ENCODE data around the gene ARF3. TPM values are rescaled to one million over a fixed set of nuclear protein-coding genes. Genes with fewer than 3 reads are reported as not detected.
"Not testable (repeated sequence)": the region's sequence is repeated elsewhere in the genome, so short reads cannot be mapped to it uniquely, and the experiment has no call there.

The ARF3 gene
- total and polyA plus RNA-seq, 8 donors: 29.5 to 96.0 (median 52.4) TPM

- H3K27me3 ChIP-seq: no peaks in the 10 kb centered on the region
- no peak for ATAC-seq
- 78 to 89% methylated on average over 3 of the region's 3 CpGs for WGBS, 2 donors
- H3K9me3 ChIP-seq: no peaks in the 10 kb centered on the region
- peak overlapping the region in 1 of 4 donors; percentile 98 for H3K4me3 ChIP-seq
- intact Hi-C loops (cut with DNase I): no loop called here
- DNase-seq: no peak
- no peak overlapping the region for H3K27ac ChIP-seq
- no peak for FAIRE-seq
- H3K36me3 ChIP-seq: no peaks in the 10 kb centered on the region
- H3K4me1 ChIP-seq: peaks cover 0 to 8% (median 0%) of the 10 kb centered on the region in 3 donors
- no peak for TF ChIP-seq CTCF (IDR thresholded peaks at IDR 0.05)
Observed at GRCh38 chr12:48923117-48923516, 34.2 kb downstream of the ARF3 start.

DNA sequence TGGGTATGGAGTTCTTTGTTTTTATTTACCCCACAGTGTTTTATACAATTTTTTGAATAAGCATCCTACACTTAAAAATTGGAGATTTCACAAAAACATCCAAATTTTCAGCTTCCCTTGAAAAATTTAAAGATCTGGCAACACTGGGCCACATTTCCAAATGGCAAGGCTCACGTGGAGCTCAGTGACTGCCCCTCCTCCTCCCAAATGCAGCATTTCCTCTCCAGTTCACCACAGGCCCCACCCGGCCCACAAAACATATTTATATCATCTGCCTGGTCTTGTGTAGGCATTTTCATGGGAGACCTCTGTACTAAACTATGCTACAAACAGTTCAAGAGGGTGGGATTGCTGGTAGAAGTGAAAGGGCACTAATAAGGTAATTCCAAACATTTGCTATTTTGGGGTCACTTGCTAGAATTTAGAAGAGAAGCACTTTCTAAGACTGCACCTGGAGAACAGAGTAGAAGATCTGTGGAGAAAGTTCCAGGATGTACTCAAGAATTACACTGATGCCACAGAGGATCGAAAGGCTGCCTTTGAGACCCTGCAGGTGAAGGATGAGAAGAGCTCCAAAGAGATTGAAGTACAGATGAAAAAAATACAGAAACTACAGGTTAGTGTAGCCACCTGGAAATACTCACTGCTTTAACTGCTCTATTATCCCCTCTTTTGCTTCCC is 39.3 kb downstream of the ARF3 start:
- no peaks in the 10 kb centered on the region for H3K4me1 ChIP-seq
- ATAC-seq: no peak
- intact Hi-C loops (cut with DNase I): no loop called here
- H3K4me3 ChIP-seq: no peak overlapping the region
- no peak for DNase-seq
- FAIRE-seq: no peak
- WGBS, 2 donors: 76 to 80% methylated on average over 3 of the region's 3 CpGs
- no peaks in the 10 kb centered on the region for H3K9me3 ChIP-seq
- H3K27ac ChIP-seq: no peak overlapping the region
- TF ChIP-seq CTCF (IDR thresholded peaks at IDR 0.05): no peak
- H3K27me3 ChIP-seq: no peaks in the 10 kb centered on the region
- no peaks in the 10 kb centered on the region for H3K36me3 ChIP-seq

DNA sequence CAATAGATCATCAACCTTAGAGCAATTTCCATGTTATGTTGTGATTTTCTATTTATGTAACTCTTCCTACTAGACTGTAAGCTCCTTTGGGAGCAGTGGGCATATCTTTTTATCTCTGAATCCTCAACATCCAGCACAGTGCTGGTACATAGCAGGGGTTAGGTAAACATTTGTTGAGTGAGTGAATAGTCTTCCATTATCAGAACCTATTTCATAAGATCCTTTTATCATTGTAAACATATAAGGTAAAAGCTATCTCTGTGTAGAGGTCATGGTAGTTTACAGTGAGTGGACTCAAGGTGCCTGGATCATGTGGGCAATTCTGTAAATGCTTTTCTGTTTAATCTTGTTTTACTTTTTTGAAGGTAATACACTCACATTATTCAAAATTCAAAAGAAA is 47.1 kb downstream of the ARF3 start:
- TF ChIP-seq CTCF (IDR thresholded peaks at IDR 0.05): no peak
- FAIRE-seq (no peak), ATAC-seq (peak in 1 of 4 donors; percentile 8), DNase-seq (no peak)
- Histone ChIP-seq H3K36me3 (no peaks in the 10 kb centered on the region), H3K9me3 (no peaks in the 10 kb centered on the region), H3K27me3 (no peaks in the 10 kb centered on the region), H3K4me1 (peaks cover 3 to 20% (median 7%) of the 10 kb centered on the region in 3 donors), H3K27ac (peak overlapping the region in 1 of 4 donors; percentile 0), H3K4me3 (no peak overlapping the region)
- intact Hi-C loops (cut with DNase I): no loop called here

- DNase-seq; H3K9me3 ChIP-seq; H3K4me3 ChIP-seq; ATAC-seq; H3K27me3 ChIP-seq; intact Hi-C loops (cut with DNase I); FAIRE-seq; H3K36me3 ChIP-seq: not testable (repeated sequence)
- Histone ChIP-seq H3K4me1 (peaks cover 3 to 23% (median 7%) of the 10 kb centered on the region in 3 donors), H3K27ac (peak overlapping the region in 1 of 4 donors; percentile 0)
- WGBS, 2 donors: 85 to 99% methylated on average over 6 to 11 of the region's 11 CpGs
Observed at GRCh38 chr12:48909698-48910097, 47.6 kb downstream of the ARF3 start.

DNA sequence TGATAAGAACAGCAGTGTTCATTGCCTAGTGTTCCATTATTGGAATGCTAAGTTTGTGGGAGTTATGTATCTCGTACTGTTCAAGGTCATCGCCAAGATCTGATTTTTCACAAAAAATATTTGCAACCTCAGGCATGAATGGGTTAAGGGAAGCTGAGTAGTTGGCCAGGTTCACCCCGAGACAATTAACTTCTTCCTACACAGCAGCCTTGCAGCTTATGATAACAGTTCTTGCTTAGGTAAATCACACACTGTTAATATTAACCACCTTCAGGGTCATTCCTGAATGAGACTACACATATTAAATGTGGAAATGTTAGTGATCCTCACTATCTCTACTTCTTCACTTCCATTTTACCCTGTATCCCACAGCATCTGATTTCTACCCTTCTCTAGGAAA is 50.0 kb downstream of the ARF3 start:
- H3K36me3 ChIP-seq: no peaks in the 10 kb centered on the region
- peak; percentile 53 to 86 (median 73) for ATAC-seq
- DNase-seq: no peak
- H3K9me3 ChIP-seq: no peaks in the 10 kb centered on the region
- no peak for FAIRE-seq
- H3K4me3 ChIP-seq: no peak overlapping the region
- TF ChIP-seq CTCF (IDR thresholded peaks at IDR 0.05): no peak
- peaks cover 3 to 29% (median 7%) of the 10 kb centered on the region in 3 donors for H3K4me1 ChIP-seq
- intact Hi-C loops (cut with DNase I): no loop called here
- no peaks in the 10 kb centered on the region for H3K27me3 ChIP-seq
- H3K27ac ChIP-seq: peak overlapping the region in 2 of 4 donors; percentile 50 to 75
- 6% methylated on average over 3 of the region's 3 CpGs for WGBS, 2 donors
